ENCODE data around the gene ATP5PD. TPM values are rescaled to one million over a fixed set of nuclear protein-coding genes. Genes with fewer than 3 reads are reported as not detected.

ATP5PD gene
- total and polyA plus RNA-seq, 2 donors, result 136 to 334 TPM

- H3K36me3 ChIP-seq (ENCODE audit: insufficient read depth), result no peaks in the 10 kb centered on the region
- WGBS, result 84% methylated on average over 6 of the region's 6 CpGs
- DNase-seq (ENCODE audit: extremely low spot score), result no peak
- no peaks in the 10 kb centered on the region for H3K4me1 ChIP-seq (ENCODE audit: insufficient read depth)
- no peak overlapping the region for H3K27ac ChIP-seq (ENCODE audit: low read depth)
- no peak overlapping the region for H3K4me3 ChIP-seq (ENCODE audit: low read depth, low read length)
Measured at GRCh38 chr17:74998783-74999182, 48.0 kb downstream of the ATP5PD start.

- Histone ChIP-seq H3K36me3 (ENCODE audit: insufficient read depth) (no peaks in the 10 kb centered on the region), H3K27ac (ENCODE audit: low read depth) (no peak overlapping the region), H3K4me1 (ENCODE audit: insufficient read depth) (no peaks in the 10 kb centered on the region), H3K4me3 (ENCODE audit: low read depth, low read length) (no peak overlapping the region)
- WGBS, result 83% methylated on average over 5 of the region's 5 CpGs
- DNase-seq (ENCODE audit: extremely low spot score), result no peak
Measured at GRCh38 chr17:74995847-74996246, 50.9 kb downstream of the ATP5PD start.

- no peak for DNase-seq (ENCODE audit: extremely low spot score)
- Histone ChIP-seq H3K4me3 (ENCODE audit: low read depth, low read length) (no peak overlapping the region), H3K27ac (ENCODE audit: low read depth) (no peak overlapping the region), H3K4me1 (ENCODE audit: insufficient read depth) (no peaks in the 10 kb centered on the region), H3K36me3 (ENCODE audit: insufficient read depth) (no peaks in the 10 kb centered on the region)
- 86% methylated on average over 7 of the region's 7 CpGs for WGBS
Measured at GRCh38 chr17:74994440-74994839, 52.3 kb downstream of the ATP5PD start.

GRCh38 chr17:74992223-74992622 lies 54.5 kb downstream of the ATP5PD start:
- no peak for DNase-seq (ENCODE audit: extremely low spot score)

GRCh38 chr17:74990581-74991105 lies 56.1 kb downstream of the ATP5PD start:
- Histone ChIP-seq H3K4me3 (ENCODE audit: low read depth, low read length) (no peak overlapping the region), H3K27ac (ENCODE audit: low read depth) (no peak overlapping the region), H3K4me1 (ENCODE audit: insufficient read depth) (no peaks in the 10 kb centered on the region), H3K36me3 (ENCODE audit: insufficient read depth) (no peaks in the 10 kb centered on the region)
- no peak for DNase-seq (ENCODE audit: extremely low spot score)
- WGBS, result 92% methylated on average over 10 of the region's 10 CpGs

More at GRCh38 chr17:74992223-74992622, 54.5 kb downstream of the ATP5PD start:
- Histone ChIP-seq H3K36me3 (ENCODE audit: insufficient read depth) (no peaks in the 10 kb centered on the region), H3K4me1 (ENCODE audit: insufficient read depth) (no peaks in the 10 kb centered on the region), H3K27ac (ENCODE audit: low read depth) (no peak overlapping the region), H3K4me3 (ENCODE audit: low read depth, low read length) (no peak overlapping the region)
- 64% methylated on average over 2 of the region's 2 CpGs for WGBS

Small RNA genes lying within 50 kb of the gene (small RNA-seq; reads per million reads assigned to genes)
- gene AC111186.1, result not detected
- not detected for gene RF00019
- gene RN7SL573P, result not detected
- not detected for gene RNU6-362P

Other genes with a start within 250 kb of the ATP5PD start
- 1.9 TPM for gene GRIN2C, start 187.1 kb downstream of the ATP5PD start, total RNA-seq
- 0.47 TPM for gene GRIN2C, start 187.1 kb downstream of the ATP5PD start, polyA plus RNA-seq
- 3.7 TPM for gene FDXR, start 174.0 kb downstream of the ATP5PD start, total RNA-seq
- 12.3 TPM for gene FDXR, start 174.0 kb downstream of the ATP5PD start, polyA plus RNA-seq
- 0.48 TPM for gene FADS6, start 153.3 kb downstream of the ATP5PD start, total RNA-seq
- gene FADS6, start 153.3 kb downstream of the ATP5PD start, polyA plus RNA-seq, result 0.96 TPM
- gene USH1G, start 123.7 kb downstream of the ATP5PD start, total RNA-seq, result 0.53 TPM
- 0.16 TPM for gene USH1G, start 123.7 kb downstream of the ATP5PD start, polyA plus RNA-seq
- not detected for gene OTOP2, start 122.7 kb downstream of the ATP5PD start, total RNA-seq
- gene OTOP2, start 122.7 kb downstream of the ATP5PD start, polyA plus RNA-seq, result not detected
- not detected for gene OTOP3, start 111.1 kb downstream of the ATP5PD start, total RNA-seq
- not detected for gene OTOP3, start 111.1 kb downstream of the ATP5PD start, polyA plus RNA-seq
- 5.7 TPM for gene HID1, start 74.2 kb downstream of the ATP5PD start, total RNA-seq
- gene HID1, start 74.2 kb downstream of the ATP5PD start, polyA plus RNA-seq, result 13.4 TPM
- 4.8 TPM for gene CDR2L, start 59.3 kb downstream of the ATP5PD start, total RNA-seq
- 14.2 TPM for gene CDR2L, start 59.3 kb downstream of the ATP5PD start, polyA plus RNA-seq
- gene MRPL58, start 34.3 kb downstream of the ATP5PD start, total RNA-seq, result 14.5 TPM
- 38.7 TPM for gene MRPL58, start 34.3 kb downstream of the ATP5PD start, polyA plus RNA-seq
- gene KCTD2, start 256 bp upstream of the ATP5PD start, total RNA-seq, result 15.4 TPM
- 29.1 TPM for gene KCTD2, start 256 bp upstream of the ATP5PD start, polyA plus RNA-seq
- 17.6 TPM for gene SLC16A5, start 41.0 kb upstream of the ATP5PD start, total RNA-seq
- 13.2 TPM for gene SLC16A5, start 41.0 kb upstream of the ATP5PD start, polyA plus RNA-seq
- 2.5 TPM for gene ARMC7, start 63.0 kb upstream of the ATP5PD start, total RNA-seq
- gene ARMC7, start 63.0 kb upstream of the ATP5PD start, polyA plus RNA-seq, result 9.6 TPM
- 29.8 TPM for gene NT5C, start 84.8 kb upstream of the ATP5PD start, total RNA-seq
- 82.1 TPM for gene NT5C, start 84.8 kb upstream of the ATP5PD start, polyA plus RNA-seq
- 49.8 TPM for gene JPT1, start 107.5 kb upstream of the ATP5PD start, total RNA-seq
- gene JPT1, start 107.5 kb upstream of the ATP5PD start, polyA plus RNA-seq, result 43.9 TPM
- gene SUMO2, start 136.0 kb upstream of the ATP5PD start, total RNA-seq, result 150 TPM
- gene SUMO2, start 136.0 kb upstream of the ATP5PD start, polyA plus RNA-seq, result 98.3 TPM
- gene NUP85, start 158.7 kb upstream of the ATP5PD start, total RNA-seq, result 36.6 TPM
- gene NUP85, start 158.7 kb upstream of the ATP5PD start, polyA plus RNA-seq, result 40.2 TPM
- gene GGA3, start 214.6 kb upstream of the ATP5PD start, total RNA-seq, result 15.5 TPM
- gene GGA3, start 214.6 kb upstream of the ATP5PD start, polyA plus RNA-seq, result 29.7 TPM
- 27.0 TPM for gene MRPS7, start 214.9 kb upstream of the ATP5PD start, total RNA-seq
- gene MRPS7, start 214.9 kb upstream of the ATP5PD start, polyA plus RNA-seq, result 51.8 TPM
- gene MIF4GD, start 224.3 kb upstream of the ATP5PD start, total RNA-seq, result 9.0 TPM
- gene MIF4GD, start 224.3 kb upstream of the ATP5PD start, polyA plus RNA-seq, result 42.9 TPM
- gene SLC25A19, start 242.5 kb upstream of the ATP5PD start, total RNA-seq, result 5.2 TPM
- 10.1 TPM for gene SLC25A19, start 242.5 kb upstream of the ATP5PD start, polyA plus RNA-seq